GM18873 (cell line): ENCODE data around the gene COL25A1.

Source experiments
- ATAC-seq: cut with Tn5 transposase; IDR thresholded peaks from one replicate; pipeline ENCODE4 v1.9.1; 2021; ENCODE audit warnings: mild to moderate bottlenecking, moderate library complexity, moderate number of reproducible peaks; ENCODE audit not compliant: unreplicated experiment, low FRiP score

COL25A1 gene

GRCh38 chr4:109294468-109295020, 7.9 kb downstream of the COL25A1 start:
- ATAC-seq: no peak

GRCh38 chr4:109294006-109294405, 8.5 kb downstream of the COL25A1 start:
- peak; percentile 85 for ATAC-seq

- no peak for ATAC-seq
Observed at GRCh38 chr4:109291707-109292238, 10.7 kb downstream of the COL25A1 start.

GRCh38 chr4:109290918-109291317, 11.5 kb downstream of the COL25A1 start:
- ATAC-seq: no peak

GRCh38 chr4:109278594-109279031, 23.8 kb downstream of the COL25A1 start:
- ATAC-seq: peak; percentile 52

- peak; percentile 61 for ATAC-seq
Observed at GRCh38 chr4:109276482-109277095, 25.9 kb downstream of the COL25A1 start.

GRCh38 chr4:109275066-109275745, 27.3 kb downstream of the COL25A1 start:
- ATAC-seq: no peak

- no peak for ATAC-seq
Observed at GRCh38 chr4:109266891-109267290, 35.6 kb downstream of the COL25A1 start.

GRCh38 chr4:109266236-109266635, 36.2 kb downstream of the COL25A1 start:
- ATAC-seq: no peak

- no peak for ATAC-seq
Observed at GRCh38 chr4:109263721-109264120, 38.7 kb downstream of the COL25A1 start.

GRCh38 chr4:109256818-109257217, 45.6 kb downstream of the COL25A1 start:
- no peak for ATAC-seq

- no peak for ATAC-seq
Observed at GRCh38 chr4:109254845-109255244, 47.6 kb downstream of the COL25A1 start.

GRCh38 chr4:109251396-109251795, 51.1 kb downstream of the COL25A1 start:
- no peak for ATAC-seq

GRCh38 chr4:109248322-109248900, 54.0 kb downstream of the COL25A1 start:
- no peak for ATAC-seq

- no peak for ATAC-seq
Observed at GRCh38 chr4:109243871-109244270, 58.6 kb downstream of the COL25A1 start.

- ATAC-seq: no peak
Observed at GRCh38 chr4:109238746-109239145, 63.7 kb downstream of the COL25A1 start.

- no peak for ATAC-seq
Observed at GRCh38 chr4:109235683-109236082, 66.8 kb downstream of the COL25A1 start.

- ATAC-seq: no peak
Observed at GRCh38 chr4:109234596-109234995, 67.9 kb downstream of the COL25A1 start.

- no peak for ATAC-seq
Observed at GRCh38 chr4:109233570-109233969, 68.9 kb downstream of the COL25A1 start.

- ATAC-seq: no peak
Observed at GRCh38 chr4:109232681-109233080, 69.8 kb downstream of the COL25A1 start.

GRCh38 chr4:109231331-109231730, 71.1 kb downstream of the COL25A1 start:
- no peak for ATAC-seq
